Parathyroid adenoma (tissue), 2 donors: Measurements from ENCODE around the gene TMEM38A.
"Not testable (repeated sequence)": the region's sequence is repeated elsewhere in the genome, so short reads cannot be mapped to it uniquely, and the experiment has no call there.

Experiments
- H2AFZ ChIP-seq: fragments of 300-600 bp; sonication (generic); one replicate; pipeline ENCODE4 v1.7.0; 2017; ENCODE audit warnings: antibody characterized with exemption, mild to moderate bottlenecking
- H3K27ac ChIP-seq: fragments of 300-600 bp; sonication (generic); one replicate; pipeline ENCODE4 v1.7.0; 2017
- H3K27me3 ChIP-seq: fragments of 300-600 bp; sonication (generic); one replicate; pipeline ENCODE4 v1.7.0; 2017; ENCODE audit warnings: low read length; ENCODE audit not compliant: control insufficient read depth, insufficient read depth
- H3K36me3 ChIP-seq: fragments of 300-600 bp; sonication (generic); one replicate; pipeline ENCODE4 v1.7.0; 2017; ENCODE audit warnings: low read length; ENCODE audit not compliant: control insufficient read depth, insufficient read depth
- H3K4me1 ChIP-seq: fragments of 300-600 bp; sonication (generic); one replicate; pipeline ENCODE4 v1.7.0; 2017; ENCODE audit warnings: control low read depth
- H3K4me2 ChIP-seq: fragments of 300-600 bp; sonication (generic); one replicate; pipeline ENCODE4 v1.7.0; 2017; ENCODE audit warnings: low read length
- H3K4me3 ChIP-seq: fragments of 300-600 bp; sonication (generic); one replicate; pipeline ENCODE4 v1.7.0; 2017; ENCODE audit warnings: low read depth, low read length
- H3K79me2 ChIP-seq: fragments of 300-600 bp; sonication (generic); one replicate; pipeline ENCODE4 v1.7.0; 2017; ENCODE audit warnings: control low read depth
- H3K9ac ChIP-seq: fragments of 300-600 bp; sonication (generic); one replicate; pipeline ENCODE4 v1.7.0; 2017; ENCODE audit warnings: mild to moderate bottlenecking
- H3K9me3 ChIP-seq: fragments of 300-600 bp; sonication (generic); one replicate; pipeline ENCODE4 v1.7.0; 2017; ENCODE audit warnings: low read length; ENCODE audit not compliant: control insufficient read depth
- TF ChIP-seq, protein P1 (sequence below): fragments of 300-600 bp; sonication (generic); IDR thresholded peaks from one replicate; pipeline ENCODE4 v1.7.0; 2017; ENCODE audit warnings: antibody characterized with exemption, mild to moderate bottlenecking
- donor health status: primary hyperparathyroidism.

The TMEM38A gene

DNA sequence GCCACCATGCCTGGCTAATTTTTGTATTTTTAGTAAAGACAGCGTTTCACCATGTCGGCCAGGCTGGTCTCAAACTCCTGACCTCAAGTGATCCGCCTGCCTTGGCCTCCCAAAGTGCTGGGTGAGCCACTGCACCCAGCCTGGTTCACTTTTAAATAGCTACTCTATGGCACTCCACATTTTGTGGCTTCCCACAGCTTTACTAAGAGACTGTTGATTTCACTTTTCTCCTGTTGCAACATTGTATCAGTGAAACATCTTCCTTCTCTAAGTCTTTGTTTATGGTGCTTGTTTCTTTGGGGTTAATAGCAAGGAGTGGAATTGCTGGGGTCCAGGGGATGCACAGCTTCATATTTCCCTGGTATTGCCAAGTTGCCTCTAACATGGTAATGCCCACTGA is 12.3 kb downstream of the TMEM38A start:
- H3K9me3 ChIP-seq: no peaks in the 10 kb centered on the region
- TF ChIP-seq, protein P1, sequence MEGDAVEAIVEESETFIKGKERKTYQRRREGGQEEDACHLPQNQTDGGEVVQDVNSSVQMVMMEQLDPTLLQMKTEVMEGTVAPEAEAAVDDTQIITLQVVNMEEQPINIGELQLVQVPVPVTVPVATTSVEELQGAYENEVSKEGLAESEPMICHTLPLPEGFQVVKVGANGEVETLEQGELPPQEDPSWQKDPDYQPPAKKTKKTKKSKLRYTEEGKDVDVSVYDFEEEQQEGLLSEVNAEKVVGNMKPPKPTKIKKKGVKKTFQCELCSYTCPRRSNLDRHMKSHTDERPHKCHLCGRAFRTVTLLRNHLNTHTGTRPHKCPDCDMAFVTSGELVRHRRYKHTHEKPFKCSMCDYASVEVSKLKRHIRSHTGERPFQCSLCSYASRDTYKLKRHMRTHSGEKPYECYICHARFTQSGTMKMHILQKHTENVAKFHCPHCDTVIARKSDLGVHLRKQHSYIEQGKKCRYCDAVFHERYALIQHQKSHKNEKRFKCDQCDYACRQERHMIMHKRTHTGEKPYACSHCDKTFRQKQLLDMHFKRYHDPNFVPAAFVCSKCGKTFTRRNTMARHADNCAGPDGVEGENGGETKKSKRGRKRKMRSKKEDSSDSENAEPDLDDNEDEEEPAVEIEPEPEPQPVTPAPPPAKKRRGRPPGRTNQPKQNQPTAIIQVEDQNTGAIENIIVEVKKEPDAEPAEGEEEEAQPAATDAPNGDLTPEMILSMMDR: no peak
- no peaks in the 10 kb centered on the region for H3K79me2 ChIP-seq
- H3K36me3 ChIP-seq: no peaks in the 10 kb centered on the region
- no peaks in the 10 kb centered on the region for H3K4me1 ChIP-seq
- H3K27me3 ChIP-seq: no peaks in the 10 kb centered on the region
- H3K4me2 ChIP-seq: no peak overlapping the region
- H3K4me3 ChIP-seq: no peak overlapping the region
- H2AFZ ChIP-seq: no peak overlapping the region
- no peak overlapping the region for H3K9ac ChIP-seq
- no peak overlapping the region for H3K27ac ChIP-seq

DNA sequence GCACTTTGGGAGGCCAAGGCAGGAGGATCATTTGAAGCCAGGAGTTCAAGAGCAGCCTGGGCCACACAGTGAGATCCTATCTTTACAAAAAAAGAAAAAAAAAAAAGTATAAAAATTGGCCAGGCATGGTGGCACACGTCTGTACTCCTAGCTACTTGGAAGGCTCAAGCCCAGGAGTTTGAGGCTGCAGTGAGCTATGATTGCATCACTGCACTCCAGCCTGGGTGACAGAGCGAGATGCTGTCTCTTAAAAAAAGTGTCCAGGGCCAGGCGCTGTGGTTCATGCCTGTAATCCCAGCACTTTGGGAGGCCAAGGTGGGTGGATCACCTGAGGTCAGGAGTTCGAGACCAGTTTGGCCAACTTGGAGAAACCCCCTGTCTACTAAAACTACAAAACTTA is 12.9 kb downstream of the TMEM38A start:
- H3K27ac ChIP-seq, H3K27me3 ChIP-seq, H3K36me3 ChIP-seq: not testable (repeated sequence)

DNA sequence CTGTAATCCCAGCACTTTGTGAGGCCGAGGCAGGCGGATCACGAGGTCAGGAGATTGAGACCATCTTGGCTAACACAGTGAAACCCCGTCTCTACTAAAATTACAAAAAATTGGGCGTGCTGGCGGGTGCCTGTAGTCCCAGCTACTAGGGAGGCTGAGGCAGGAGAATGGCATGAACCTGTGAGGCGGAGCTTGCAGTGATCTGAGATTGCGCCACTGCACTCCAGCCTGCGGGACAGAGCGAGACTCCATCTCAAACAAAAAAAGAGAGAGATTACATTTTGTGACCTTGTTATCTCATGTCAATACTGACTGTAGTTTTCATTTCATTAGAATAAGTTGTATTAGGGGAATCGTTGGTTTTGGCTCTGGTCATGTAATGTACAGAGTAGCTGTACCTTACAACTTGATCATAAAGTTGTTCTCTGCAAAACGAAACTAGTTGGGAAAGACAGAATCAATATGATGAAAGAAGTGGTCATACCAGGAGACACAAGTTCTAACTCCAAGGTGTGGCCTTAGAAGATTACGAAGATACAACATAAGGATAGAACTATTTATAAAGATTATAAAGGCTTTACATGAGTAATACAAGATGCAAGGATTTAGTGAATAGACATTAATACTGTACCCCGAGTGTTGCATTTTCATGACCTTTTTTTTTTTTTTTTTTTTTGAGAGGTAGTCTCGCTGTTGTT is 15.3 kb downstream of the TMEM38A start:
- Histone ChIP-seq H3K9ac (no peak overlapping the region), H3K4me1 (no peaks in the 10 kb centered on the region), H3K27ac (no peak overlapping the region), H3K9me3 (no peaks in the 10 kb centered on the region), H3K27me3 (no peaks in the 10 kb centered on the region), H2AFZ (no peak overlapping the region), H3K36me3 (no peaks in the 10 kb centered on the region), H3K4me3 (no peak overlapping the region), H3K79me2 (no peaks in the 10 kb centered on the region), H3K4me2 (no peak overlapping the region)
- TF ChIP-seq, protein P1: no peak

More for the DNA sequence above, 12.9 kb downstream of the TMEM38A start:
- H3K79me2 ChIP-seq, H2AFZ ChIP-seq, H3K4me2 ChIP-seq, H3K4me1 ChIP-seq, H3K9me3 ChIP-seq, H3K9ac ChIP-seq, H3K4me3 ChIP-seq: not testable (repeated sequence)

DNA sequence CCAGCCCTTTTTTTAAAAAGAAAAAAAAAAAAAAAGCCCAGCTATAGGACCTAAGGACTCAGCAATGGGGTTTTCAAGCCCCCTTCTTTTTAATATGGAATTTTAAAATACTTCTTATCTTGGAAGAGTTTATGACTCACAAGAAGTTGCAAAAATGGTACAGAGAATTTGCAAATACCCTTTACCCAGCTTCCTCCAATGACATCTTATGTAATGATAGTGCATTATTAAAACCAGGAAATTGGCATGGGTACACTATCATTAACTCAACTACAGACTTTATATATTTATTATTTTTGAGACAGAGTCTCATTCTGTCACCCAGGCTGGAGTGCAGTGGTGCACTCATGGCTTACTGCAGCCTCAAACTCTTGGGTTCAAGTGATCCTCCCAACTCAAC is 16.1 kb downstream of the TMEM38A start:
- TF ChIP-seq, protein P1: no peak
- Histone ChIP-seq H3K9me3 (no peaks in the 10 kb centered on the region), H3K4me1 (no peaks in the 10 kb centered on the region), H3K4me3 (no peak overlapping the region), H3K79me2 (no peaks in the 10 kb centered on the region), H3K36me3 (no peaks in the 10 kb centered on the region), H3K27ac (no peak overlapping the region), H3K4me2 (no peak overlapping the region), H2AFZ (no peak overlapping the region), H3K9ac (no peak overlapping the region), H3K27me3 (no peaks in the 10 kb centered on the region)

DNA sequence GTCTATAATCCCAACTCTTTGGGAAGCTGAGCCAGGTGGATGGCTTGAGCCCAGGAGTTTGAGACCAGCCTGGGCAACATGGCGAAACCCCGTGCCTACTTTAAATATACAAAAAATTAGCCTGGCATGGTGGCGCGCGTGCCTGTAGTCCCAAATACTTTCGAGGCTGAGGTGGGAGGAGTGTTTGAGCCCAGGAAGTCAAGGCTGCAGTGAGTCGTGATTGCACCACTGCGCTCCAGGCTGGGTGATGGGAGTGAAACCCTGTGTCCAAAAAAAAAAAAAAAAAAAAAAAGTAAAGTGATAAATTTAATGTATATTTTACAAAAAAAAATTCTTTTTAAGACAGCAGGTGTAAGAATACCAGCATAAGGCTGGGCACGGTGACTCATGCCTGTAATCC is 17.6 kb downstream of the TMEM38A start:
- Histone ChIP-seq H3K4me3 (no peak overlapping the region), H3K4me1 (no peaks in the 10 kb centered on the region), H3K27me3 (no peaks in the 10 kb centered on the region), H3K27ac (no peak overlapping the region), H3K9ac (no peak overlapping the region), H3K79me2 (no peaks in the 10 kb centered on the region), H3K4me2 (no peak overlapping the region), H2AFZ (no peak overlapping the region), H3K36me3 (no peaks in the 10 kb centered on the region), H3K9me3 (no peaks in the 10 kb centered on the region)
- TF ChIP-seq, protein P1: no peak
